ENCODE data around the gene CASP12.
"Not testable (repeated sequence)": the region's sequence is repeated elsewhere in the genome, so short reads cannot be mapped to it uniquely, and the experiment has no call there.

CASP12 gene

GRCh38 chr11:104897891-104898684 lies at the start of gene CASP12:
Gene CASP12, minus strand, starts transcription at chr11:104898460.
- H3K27ac ChIP-seq = peak within 1 kb of the TSS in 18 of 21 experiments; percentile 14 to 82 (median 60)

GRCh38 chr11:104946907-104947306 lies 48.6 kb upstream of the CASP12 start:
- Histone ChIP-seq H3K27ac (no peak overlapping the region), H3K4me3 (no peak overlapping the region)

More at GRCh38 chr11:104897891-104898684, at the start of gene CASP12:
- peak within 1 kb of the TSS in 3 of 7 experiments; percentile 19 to 21 (median 20) for H3K4me3 ChIP-seq

GRCh38 chr11:104944076-104944475 lies 45.8 kb upstream of the CASP12 start:
- H3K4me3 ChIP-seq = no peak overlapping the region
- H3K27ac ChIP-seq = no peak overlapping the region

GRCh38 chr11:104943561-104943960 lies 45.3 kb upstream of the CASP12 start:
- H3K4me3 ChIP-seq = no peak overlapping the region
- no peak overlapping the region for H3K27ac ChIP-seq

GRCh38 chr11:104934594-104934993 lies 36.3 kb upstream of the CASP12 start:
- H3K4me3 ChIP-seq = no peak overlapping the region

GRCh38 chr11:104934073-104934472 lies 35.8 kb upstream of the CASP12 start:
- H3K4me3 ChIP-seq, H3K27ac ChIP-seq: not testable (repeated sequence)

More at GRCh38 chr11:104934594-104934993, 36.3 kb upstream of the CASP12 start:
- no peak overlapping the region for H3K27ac ChIP-seq

- no peak overlapping the region for H3K27ac ChIP-seq
- H3K4me3 ChIP-seq = no peak overlapping the region
Measured at GRCh38 chr11:104928811-104929210, 30.6 kb upstream of the CASP12 start.

- Histone ChIP-seq H3K4me3 (no peak overlapping the region), H3K27ac (no peak overlapping the region)
Measured at GRCh38 chr11:104926771-104927611, 28.7 kb upstream of the CASP12 start.

GRCh38 chr11:104925850-104926249 lies 27.6 kb upstream of the CASP12 start:
- no peak overlapping the region for H3K27ac ChIP-seq
- no peak overlapping the region for H3K4me3 ChIP-seq

GRCh38 chr11:104918113-104918824 lies 20.0 kb upstream of the CASP12 start:
- H3K4me3 ChIP-seq = peak overlapping the region; percentile 22 to 40 (median 30)
- H3K27ac ChIP-seq = peak overlapping the region in 19 of 21 experiments; percentile 6 to 87 (median 64)

GRCh38 chr11:104917271-104918112 lies 19.2 kb upstream of the CASP12 start:
- peak overlapping the region; percentile 22 to 40 (median 30) for H3K4me3 ChIP-seq
- H3K27ac ChIP-seq = peak overlapping the region in 19 of 21 experiments; percentile 6 to 87 (median 64)

- Histone ChIP-seq H3K27ac (peak overlapping the region in 9 of 21 experiments; percentile 2 to 87 (median 63)), H3K4me3 (peak overlapping the region in 2 of 7 experiments; percentile 30 to 31)
Measured at GRCh38 chr11:104916442-104916841, 18.2 kb upstream of the CASP12 start.

- no peak overlapping the region for H3K4me3 ChIP-seq
- H3K27ac ChIP-seq = no peak overlapping the region
Measured at GRCh38 chr11:104912102-104912501, 13.8 kb upstream of the CASP12 start.

GRCh38 chr11:104908186-104908531 lies 9.9 kb upstream of the CASP12 start:
- Histone ChIP-seq H3K27ac (no peak overlapping the region), H3K4me3 (no peak overlapping the region)

GRCh38 chr11:104907521-104908185 lies 9.4 kb upstream of the CASP12 start:
- Histone ChIP-seq H3K27ac (no peak overlapping the region), H3K4me3 (no peak overlapping the region)

GRCh38 chr11:104905271-104905670 lies 7.0 kb upstream of the CASP12 start:
- Histone ChIP-seq H3K27ac (no peak overlapping the region), H3K4me3 (no peak overlapping the region)

- Histone ChIP-seq H3K4me3 (no peak overlapping the region), H3K27ac (peak overlapping the region in 2 of 21 experiments; percentile 37 to 79)
Measured at GRCh38 chr11:104899226-104899625, 966 bp upstream of the CASP12 start.

GRCh38 chr11:104898685-104899013 lies 389 bp upstream of the CASP12 start:
- peak overlapping the region in 3 of 7 experiments; percentile 19 to 21 (median 20) for H3K4me3 ChIP-seq
- H3K27ac ChIP-seq = peak overlapping the region in 16 of 21 experiments; percentile 14 to 82 (median 60)

GRCh38 chr11:104895634-104896033 lies 2.6 kb downstream of the CASP12 start:
- Histone ChIP-seq H3K27ac (peak overlapping the region in 1 of 21 experiments; percentile 6), H3K4me3 (no peak overlapping the region)
